Stimulated activated CD8-positive, alpha-beta memory T cell treated with anti-CD3 and anti-CD28 coated beads, Interleukin-4, amount 100 ng/mL, for 24 hours (primary cell): ENCODE data around the gene TTC22.

ENCODE experiments used
- DNase-seq: peaks from one replicate; pipeline ENCODE4 v3.0.0-alpha.2; 2020; ENCODE audit warnings: low read depth

TTC22 gene

GRCh38 chr1:54808443-54809207 is 7.5 kb upstream of the TTC22 start:
- DNase-seq = no peak

- no peak for DNase-seq
These were observed 6.6 kb upstream of the TTC22 start for GRCh38 chr1:54807756-54808155.

GRCh38 chr1:54806931-54807611 is 5.9 kb upstream of the TTC22 start:
- peak; percentile 37 for DNase-seq

DNA sequence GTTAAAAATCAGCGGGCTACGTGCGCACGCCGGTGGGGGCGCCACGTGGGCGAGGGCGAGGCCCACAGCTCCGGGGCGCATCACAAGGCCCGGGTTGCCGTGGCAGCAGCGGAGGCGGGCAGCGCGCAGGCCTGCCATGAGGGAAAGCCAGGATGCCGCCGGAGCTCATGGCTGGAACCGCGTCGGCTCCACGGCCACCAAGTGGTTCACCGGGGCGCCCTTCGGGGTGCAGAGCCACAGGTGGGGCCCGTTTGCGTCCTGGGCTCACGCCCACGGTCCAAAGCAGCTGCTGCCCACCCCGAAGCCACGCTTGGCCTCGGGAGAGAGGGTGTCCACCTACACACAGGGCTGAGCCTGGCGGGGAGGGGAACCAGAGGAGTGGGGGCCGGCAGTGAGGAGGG is 4.9 kb upstream of the TTC22 start:
- no peak for DNase-seq

- DNase-seq = no peak
These were observed 4.3 kb upstream of the TTC22 start for GRCh38 chr1:54805466-54805865.

DNA sequence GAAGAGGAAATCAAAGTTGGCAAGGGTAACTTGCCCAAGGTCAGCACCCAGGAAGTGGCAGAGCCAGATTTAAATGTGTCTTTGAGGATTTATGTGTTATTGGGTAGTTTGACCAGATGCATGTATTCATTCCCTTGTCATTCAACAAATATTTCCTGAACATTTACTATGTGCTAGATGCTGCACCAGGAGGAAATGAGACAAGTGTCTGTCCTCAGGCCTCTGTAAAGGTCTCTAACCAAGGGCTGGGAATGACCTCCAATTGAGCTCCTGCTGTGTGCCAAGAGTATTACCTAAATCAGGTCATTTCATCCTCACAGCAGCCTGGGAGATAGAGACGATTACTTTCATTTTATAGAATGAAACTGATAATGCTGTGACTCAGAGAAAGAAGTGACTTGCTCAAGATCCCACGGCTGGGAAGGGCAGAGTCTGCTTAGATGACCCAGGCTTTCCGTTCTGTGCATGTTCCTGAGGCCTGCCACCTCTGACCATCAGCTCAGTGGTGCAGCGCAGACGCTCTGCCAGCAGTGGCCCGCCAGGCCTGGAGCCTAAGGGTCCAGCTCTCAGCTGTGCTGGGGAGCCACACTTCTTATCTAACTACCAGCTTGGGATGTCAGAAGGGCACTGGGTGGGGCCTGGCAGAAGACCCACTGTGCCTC is 3.5 kb upstream of the TTC22 start:
- no peak for DNase-seq

GRCh38 chr1:54803761-54804470 is 2.8 kb upstream of the TTC22 start:
- DNase-seq = no peak

- DNase-seq = no peak
These were observed 853 bp downstream of the TTC22 start for GRCh38 chr1:54800041-54800898.

- DNase-seq = no peak
These were observed 2.1 kb downstream of the TTC22 start for GRCh38 chr1:54798769-54799641.

DNA sequence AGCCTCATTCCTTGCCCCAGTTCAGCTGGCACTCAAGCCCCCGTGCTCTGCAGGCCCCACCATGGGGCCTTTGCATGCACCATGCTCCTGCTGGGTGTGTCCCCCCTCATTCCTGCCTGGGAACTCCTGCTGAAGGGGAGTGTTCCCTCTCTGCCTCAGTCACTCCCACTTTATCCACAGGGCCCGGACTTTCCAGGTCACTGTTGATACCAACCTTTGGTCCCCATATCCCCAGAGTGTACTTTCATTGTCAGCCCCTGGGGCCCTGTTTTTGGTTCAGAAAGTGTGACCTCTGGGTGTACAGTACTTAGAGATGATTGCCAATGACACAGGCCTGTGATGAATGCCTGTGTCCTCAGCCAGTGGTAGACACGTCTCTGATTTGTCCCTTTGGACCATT is 2.9 kb downstream of the TTC22 start:
- DNase-seq = no peak

GRCh38 chr1:54796902-54797301 is 4.2 kb downstream of the TTC22 start:
- no peak for DNase-seq

- DNase-seq = no peak
These were observed 5.2 kb downstream of the TTC22 start for GRCh38 chr1:54795841-54796468.

- no peak for DNase-seq
These were observed 5.8 kb downstream of the TTC22 start for GRCh38 chr1:54795356-54795665.

DNA sequence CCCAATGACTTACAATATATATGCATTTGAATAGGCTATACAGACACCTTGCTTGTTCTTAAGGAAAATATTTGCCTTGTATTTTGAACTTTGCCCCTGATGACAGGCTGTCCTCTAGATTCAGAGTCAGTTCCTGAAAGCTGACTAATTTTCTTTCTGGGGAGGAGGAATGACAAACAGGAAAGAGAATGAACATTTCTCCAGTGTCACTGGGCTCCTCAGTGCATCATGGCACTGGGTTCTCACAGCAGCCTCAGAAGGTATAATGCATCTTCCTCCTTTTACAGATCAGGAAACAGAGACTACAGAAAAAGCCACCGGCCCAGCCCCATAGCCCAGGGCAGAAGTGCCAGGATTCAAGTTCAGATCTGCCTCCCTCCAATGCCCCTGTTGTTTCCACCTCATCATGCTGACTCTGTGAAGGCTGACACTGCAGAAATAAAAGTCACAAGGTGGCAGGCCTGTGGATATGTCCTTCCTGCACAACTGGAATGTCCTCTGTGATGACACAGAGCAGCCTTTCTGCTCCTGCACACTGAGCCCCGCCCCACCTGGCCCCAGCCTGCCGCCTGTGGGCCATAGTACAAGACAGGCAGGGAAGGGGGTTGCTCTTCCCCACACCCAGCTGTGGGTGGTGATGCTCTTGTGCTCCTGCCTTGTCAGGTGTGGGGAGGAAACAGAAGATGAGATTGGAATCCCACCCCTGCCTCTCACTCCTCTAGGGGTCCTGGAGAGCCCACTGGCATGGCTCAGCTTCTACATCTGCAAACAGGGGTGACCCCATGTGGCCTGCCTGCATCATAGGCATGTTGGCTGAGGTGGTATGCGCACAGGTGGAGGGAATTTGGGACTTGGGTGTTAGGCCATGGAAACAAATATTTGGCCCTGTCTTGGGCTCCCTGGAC is 6.4 kb downstream of the TTC22 start:
- no peak for DNase-seq

DNA sequence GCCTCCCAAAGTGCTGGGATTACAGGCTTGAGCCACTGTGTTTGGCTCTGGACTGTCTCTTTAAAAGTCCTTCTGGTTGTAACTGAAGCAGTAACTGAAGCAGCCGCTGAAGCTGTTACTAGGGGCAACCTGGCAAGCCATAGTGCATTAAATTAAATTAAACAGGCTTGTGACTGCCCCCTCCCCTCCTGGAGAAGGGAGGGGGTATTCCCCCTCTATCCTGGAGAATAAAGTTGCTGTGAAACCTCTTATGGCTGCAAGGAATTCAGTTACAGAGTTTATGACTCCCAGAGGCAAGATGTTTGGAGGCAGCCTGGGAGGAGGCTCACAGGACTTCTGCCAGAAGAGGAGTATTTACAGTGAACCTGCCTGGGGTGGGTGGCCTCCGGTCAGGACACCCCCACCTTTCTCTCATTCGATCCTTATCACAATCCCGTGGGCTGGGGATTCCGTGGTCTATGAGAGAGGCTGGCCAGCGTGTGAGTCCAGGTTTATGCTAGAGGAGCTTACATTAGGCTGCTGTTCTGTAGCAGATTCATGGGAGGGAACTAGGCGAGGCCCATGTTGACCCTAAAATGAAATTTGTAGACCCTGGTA is 8.3 kb downstream of the TTC22 start:
- no peak for DNase-seq

DNA sequence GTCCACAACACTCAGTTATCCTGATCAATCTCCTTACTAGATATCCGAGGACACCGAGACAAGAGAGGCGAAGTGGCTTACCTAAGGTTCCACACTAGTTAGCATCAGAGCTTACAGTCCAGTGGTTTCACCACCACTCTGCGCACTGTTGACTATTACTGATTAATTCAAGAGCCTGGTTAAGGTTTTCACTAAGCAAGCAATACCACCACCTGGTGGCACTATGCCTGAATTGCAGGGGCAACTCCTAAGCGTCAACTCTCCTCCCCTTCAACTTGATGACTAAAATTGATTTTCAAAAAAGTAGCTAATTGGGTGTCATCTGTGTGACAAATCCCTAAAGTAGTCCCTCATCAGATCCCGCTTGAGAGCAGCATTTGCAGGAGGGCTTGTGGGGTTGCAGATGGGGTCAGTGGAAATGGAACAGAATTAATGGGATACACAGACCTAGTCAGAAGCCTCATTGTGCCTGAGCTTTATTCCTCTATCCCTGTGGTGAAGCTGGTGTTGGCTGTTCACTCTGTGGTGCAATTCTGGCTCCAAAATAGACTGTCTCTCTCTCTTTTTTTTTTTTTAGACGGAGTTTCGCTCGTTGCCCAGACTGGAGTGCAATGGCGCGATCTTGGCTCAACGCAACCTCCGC is 9.1 kb downstream of the TTC22 start:
- DNase-seq = peak; percentile 43

GRCh38 chr1:54788459-54788858 is 12.7 kb downstream of the TTC22 start:
- no peak for DNase-seq

- no peak for DNase-seq
These were observed 13.5 kb downstream of the TTC22 start for GRCh38 chr1:54787604-54788003.
